Activated T-cell treated with anti-CD3 and anti-CD28 coated beads for 4 hours (primary cell): Measurements from ENCODE around the gene DDB1.

Experiments used
- DNase-seq: peaks from one replicate; pipeline ENCODE4 v3.0.0-alpha.2; 2020

The DDB1 gene

GRCh38 chr11:61334434-61335354 is 1.8 kb upstream of the DDB1 start:
- DNase-seq, result no peak

- peak; percentile 10 for DNase-seq
Measured at GRCh38 chr11:61333550-61334433, 887 bp upstream of the DDB1 start.

GRCh38 chr11:61332281-61332796 is 566 bp downstream of the DDB1 start:
- no peak for DNase-seq

- no peak for DNase-seq
Measured at GRCh38 chr11:61331651-61332050, 1.3 kb downstream of the DDB1 start.

- no peak for DNase-seq
Measured at GRCh38 chr11:61329871-61330270, 3.0 kb downstream of the DDB1 start.

- no peak for DNase-seq
Measured at GRCh38 chr11:61328351-61328750, 4.6 kb downstream of the DDB1 start.

GRCh38 chr11:61327669-61328071 is 5.2 kb downstream of the DDB1 start:
- no peak for DNase-seq

- no peak for DNase-seq
Measured at GRCh38 chr11:61325649-61326414, 7.1 kb downstream of the DDB1 start.

GRCh38 chr11:61315260-61315659 is 17.6 kb downstream of the DDB1 start:
- DNase-seq, result no peak

GRCh38 chr11:61310749-61311148 is 22.2 kb downstream of the DDB1 start:
- DNase-seq, result no peak

GRCh38 chr11:61309739-61310138 is 23.2 kb downstream of the DDB1 start:
- no peak for DNase-seq

GRCh38 chr11:61309141-61309540 is 23.8 kb downstream of the DDB1 start:
- no peak for DNase-seq

GRCh38 chr11:61307354-61307753 is 25.6 kb downstream of the DDB1 start:
- no peak for DNase-seq

- no peak for DNase-seq
Measured at GRCh38 chr11:61306221-61306620, 26.7 kb downstream of the DDB1 start.

GRCh38 chr11:61305417-61305816 is 27.5 kb downstream of the DDB1 start:
- DNase-seq, result no peak

GRCh38 chr11:61303725-61304124 is 29.2 kb downstream of the DDB1 start:
- no peak for DNase-seq

GRCh38 chr11:61302550-61302949 is 30.4 kb downstream of the DDB1 start:
- DNase-seq, result no peak

GRCh38 chr11:61298663-61299244 is 34.2 kb downstream of the DDB1 start:
- DNase-seq, result no peak

GRCh38 chr11:61297746-61298145 is 35.2 kb downstream of the DDB1 start:
- no peak for DNase-seq

- no peak for DNase-seq
Measured at GRCh38 chr11:61297341-61297740, 35.6 kb downstream of the DDB1 start.

- no peak for DNase-seq
Measured at GRCh38 chr11:61295596-61295926, 37.3 kb downstream of the DDB1 start.
